Type B pancreatic cell (in vitro differentiated cells): ENCODE data around the gene SLC7A8. TPM values are rescaled to one million over a fixed set of nuclear protein-coding genes. Genes with fewer than 3 reads are reported as not detected.

ENCODE experiments used
- DNase-seq: peaks from one replicate; pipeline ENCODE4 v3.0.0; 2021; ENCODE audit warnings: mixed read lengths; ENCODE audit not compliant: unreplicated experiment; ENCODE audit errors: extremely low spot score
- H3K27ac Mint-ChIP-seq: 2 replicates; pipeline ENCODE4 v1.8.0; 2021; ENCODE audit warnings: mild to moderate bottlenecking, mixed read lengths
- H3K27me3 Mint-ChIP-seq: 2 replicates; pipeline ENCODE4 v1.8.0; 2021; ENCODE audit warnings: mixed read lengths
- H3K36me3 Mint-ChIP-seq: 2 replicates; pipeline ENCODE4 v1.8.0; 2021; ENCODE audit warnings: mixed read lengths
- H3K4me1 Mint-ChIP-seq: one replicate; pipeline ENCODE4 v1.8.0; 2021; ENCODE audit warnings: mixed read lengths; ENCODE audit not compliant: unreplicated experiment
- H3K4me3 Mint-ChIP-seq: 2 replicates; pipeline ENCODE4 v1.8.0; 2021; ENCODE audit warnings: mild to moderate bottlenecking, mixed read lengths
- H3K9me3 Mint-ChIP-seq: 2 replicates; pipeline ENCODE4 v1.8.0; 2021; ENCODE audit warnings: mixed read lengths
- CTCF ChIP-seq: fragments of 200-600 bp; sonication (generic); conservative IDR thresholded peaks from 2 replicates; pipeline ENCODE4 v1.5.0; 2021; ENCODE audit warnings: antibody characterized with exemption, mild to moderate bottlenecking
- total RNA-seq: library from RNA; stranded (reverse); gene quantifications from 2 replicates; pipeline ENCODE4 v1.2.1, GENCODE V29; 2021; ENCODE audit warnings: low replicate concordance

SLC7A8 gene
- total RNA-seq, 1 donor from 2014 or later = 56.1 TPM

DNA sequence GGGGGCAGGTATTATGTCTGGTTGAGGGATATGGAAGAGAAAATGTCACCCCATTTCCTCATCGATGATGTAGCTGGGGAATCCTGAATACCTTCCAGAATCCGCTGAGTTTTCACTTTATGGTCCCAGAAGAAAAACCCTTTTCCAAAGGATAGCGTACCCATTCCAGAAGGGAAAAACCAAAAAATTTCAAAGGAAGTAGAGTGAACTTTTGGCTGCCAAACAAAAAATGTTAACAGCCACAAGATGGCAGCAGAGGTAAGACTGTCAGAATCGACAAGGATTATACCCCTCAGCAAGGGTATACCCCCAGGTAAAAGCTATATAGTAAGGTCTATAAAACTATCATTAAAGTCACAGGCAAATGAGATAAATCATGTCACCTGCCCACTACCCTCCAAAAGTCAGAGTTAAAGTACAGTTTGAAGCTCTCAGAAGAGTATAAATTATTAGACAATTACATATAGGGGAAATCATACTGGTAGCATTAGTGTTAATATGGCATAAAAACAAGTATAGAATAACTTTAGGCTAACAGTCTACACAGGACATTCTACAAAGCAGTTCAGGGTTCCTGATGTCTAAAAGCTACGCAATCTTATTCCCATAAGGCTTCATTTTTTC lies 106.6 kb downstream of the SLC7A8 start:
- H3K9me3 Mint-ChIP-seq = no peaks in the 10 kb centered on the region
- peaks cover 10% of the 10 kb centered on the region for H3K4me1 Mint-ChIP-seq
- H3K27ac Mint-ChIP-seq = no peak overlapping the region
- no peaks in the 10 kb centered on the region for H3K27me3 Mint-ChIP-seq
- peak; percentile 81 for TF ChIP-seq CTCF
- peaks cover 34% of the 10 kb centered on the region for H3K36me3 Mint-ChIP-seq
- no peak overlapping the region for H3K4me3 Mint-ChIP-seq
- DNase-seq = no peak

Other genes starting within 250 kb of the SLC7A8 start
- gene HAUS4, start 226.6 kb downstream of the SLC7A8 start, total RNA-seq = 17.3 and 40.7 TPM in 2 replicates
- gene AJUBA, start 201.1 kb downstream of the SLC7A8 start, total RNA-seq = 42.8 and 56.1 TPM in 2 replicates
- gene C14orf93, start 173.5 kb downstream of the SLC7A8 start, total RNA-seq = 10.2 and 12.6 TPM in 2 replicates
- gene PSMB5, start 148.8 kb downstream of the SLC7A8 start, total RNA-seq = 153 and 177 TPM in 2 replicates
- not detected in 2 replicates for gene PSMB11, start 141.4 kb downstream of the SLC7A8 start, total RNA-seq
- gene CDH24, start 126.1 kb downstream of the SLC7A8 start, total RNA-seq = 7.9 and 20.4 TPM in 2 replicates
- 214 and 342 TPM in 2 replicates for gene ACIN1, start 88.5 kb downstream of the SLC7A8 start, total RNA-seq
- 53.0 and 67.2 TPM in 2 replicates for gene C14orf119, start 88.2 kb downstream of the SLC7A8 start, total RNA-seq
- 0.19 and 0.40 TPM in 2 replicates for gene CIROP, start 78.7 kb downstream of the SLC7A8 start, total RNA-seq
- gene CEBPE, start 64.4 kb downstream of the SLC7A8 start, total RNA-seq = not detected in 2 replicates
- gene RNF212B, start 54.3 kb upstream of the SLC7A8 start, total RNA-seq = not detected in 2 replicates
- gene HOMEZ, start 102.5 kb upstream of the SLC7A8 start, total RNA-seq = 15.9 and 19.5 TPM in 2 replicates
- 10.1 and 16.7 TPM in 2 replicates for gene PPP1R3E, start 119.2 kb upstream of the SLC7A8 start, total RNA-seq
- 21.0 and 22.5 TPM in 2 replicates for gene BCL2L2, start 123.2 kb upstream of the SLC7A8 start, total RNA-seq
- gene PABPN1, start 137.8 kb upstream of the SLC7A8 start, total RNA-seq = 202 and 337 TPM in 2 replicates
- gene SLC22A17, start 169.2 kb upstream of the SLC7A8 start, total RNA-seq = 16.8 and 52.5 TPM in 2 replicates
- gene EFS, start 181.5 kb upstream of the SLC7A8 start, total RNA-seq = 41.0 and 59.3 TPM in 2 replicates
- not detected in 2 replicates for gene IL25, start 189.1 kb upstream of the SLC7A8 start, total RNA-seq
- gene CMTM5, start 193.4 kb upstream of the SLC7A8 start, total RNA-seq = 0.19 TPM in 1 of 2 replicates, not detected in the other
- gene MYH6, start 224.6 kb upstream of the SLC7A8 start, total RNA-seq = 0.24 and 0.50 TPM in 2 replicates